Embryonic facial prominence (tissue), 1 donor: ENCODE data around the gene HSD17B11.
"Not testable (repeated sequence)": the region's sequence is repeated elsewhere in the genome, so short reads cannot be mapped to it uniquely, and the experiment has no call there.

Experiments
- DNase-seq: peaks from one replicate; pipeline ENCODE4 v3.0.0-alpha.2; 2016; ENCODE audit errors: extremely low spot score

HSD17B11 gene

GRCh38 chr4:87306056-87306455 is 84.9 kb downstream of the HSD17B11 start:
- no peak for DNase-seq

GRCh38 chr4:87305562-87305961 is 85.4 kb downstream of the HSD17B11 start:
- DNase-seq: no peak

GRCh38 chr4:87304745-87305432 is 86.1 kb downstream of the HSD17B11 start:
- DNase-seq: no peak

GRCh38 chr4:87299898-87300297 is 91.1 kb downstream of the HSD17B11 start:
- no peak for DNase-seq

GRCh38 chr4:87298362-87298761 is 92.6 kb downstream of the HSD17B11 start:
- DNase-seq: no peak

GRCh38 chr4:87294911-87295310 is 96.1 kb downstream of the HSD17B11 start:
- not testable (repeated sequence) for DNase-seq

GRCh38 chr4:87293889-87294288 is 97.1 kb downstream of the HSD17B11 start:
- not testable (repeated sequence) for DNase-seq

GRCh38 chr4:87286970-87287369 is 104.0 kb downstream of the HSD17B11 start:
- no peak for DNase-seq
